Right renal cortex interstitium (tissue), 3 donors: Measurements from ENCODE around the gene CELF1. TPM values are rescaled to one million over a fixed set of nuclear protein-coding genes. Genes with fewer than 3 reads are reported as not detected.

ENCODE experiments used
- DNase-seq, 3 donors: peaks; one replicate each; pipeline ENCODE4 v3.0.0-alpha.2; 2013; ENCODE audit warnings: low read depth in 3 of 3, low spot score in 2 of 3
- polyA plus RNA-seq, 3 donors: library from polyadenylated mRNA; unstranded; fragments of 120-200 nt; gene quantifications; one replicate each; pipeline ENCODE4 v1.2.1, GENCODE V29; 2013; ENCODE audit not compliant: insufficient read length in 3 of 3

Gene CELF1
- polyA plus RNA-seq, 3 donors = 92.7 to 99.4 (median 98.1) TPM

DNA sequence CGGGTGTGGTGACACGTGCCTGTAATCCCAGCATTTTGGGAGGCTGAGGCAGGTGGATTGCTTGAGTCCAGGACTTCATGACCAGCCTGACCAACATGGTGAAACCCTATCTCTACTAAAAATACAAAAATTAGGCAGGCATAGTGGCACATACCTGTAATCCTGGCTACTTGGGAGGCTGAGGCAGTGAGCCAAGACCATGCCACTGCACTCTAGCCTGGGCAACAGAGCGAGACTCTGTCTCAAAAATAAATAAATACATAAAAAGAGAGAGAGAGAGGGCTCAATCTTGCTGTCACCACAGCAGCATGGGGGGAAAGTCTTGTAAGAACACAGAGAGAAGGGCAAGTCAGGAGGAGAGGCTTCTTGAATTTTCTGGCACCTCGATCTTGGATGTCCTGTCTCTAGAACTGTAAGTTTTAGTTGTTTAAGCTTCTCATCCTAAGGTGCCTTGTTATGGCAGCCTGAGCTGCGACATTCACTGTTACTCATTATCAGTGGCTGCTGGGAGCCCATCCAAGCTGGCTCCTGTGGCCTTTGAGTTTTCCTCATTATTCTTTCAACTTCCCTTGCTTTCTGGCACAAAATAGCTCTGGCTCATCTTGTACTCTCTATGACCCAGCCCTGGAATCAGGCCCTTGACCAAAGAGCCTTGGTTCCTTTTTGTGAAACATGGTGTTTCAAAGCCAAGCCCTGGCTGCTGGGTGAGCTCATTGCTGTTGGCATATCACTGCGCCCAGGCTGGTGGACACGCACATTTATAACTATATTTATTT is 118.7 kb downstream of the CELF1 start:
- no peak for DNase-seq

DNA sequence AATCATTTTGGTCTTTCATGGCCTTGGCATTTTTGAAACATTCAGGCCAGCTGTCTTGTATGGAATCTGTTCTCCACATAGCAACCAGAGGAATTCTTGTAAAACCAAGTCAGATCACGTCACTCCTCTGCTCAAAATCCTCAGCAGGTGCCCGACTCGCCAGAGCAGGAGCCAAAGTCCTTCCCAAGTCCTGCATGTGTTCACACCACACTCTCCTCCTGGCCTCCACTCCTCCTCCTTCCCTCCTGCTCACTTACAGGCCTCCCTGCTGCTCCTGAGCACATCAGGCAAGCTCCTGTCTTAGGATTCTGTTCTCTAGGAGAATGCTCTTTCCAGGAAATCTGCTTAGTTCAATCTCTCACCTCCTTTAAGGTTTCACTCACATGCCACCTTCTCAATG is 119.8 kb downstream of the CELF1 start:
- DNase-seq = no peak

DNA sequence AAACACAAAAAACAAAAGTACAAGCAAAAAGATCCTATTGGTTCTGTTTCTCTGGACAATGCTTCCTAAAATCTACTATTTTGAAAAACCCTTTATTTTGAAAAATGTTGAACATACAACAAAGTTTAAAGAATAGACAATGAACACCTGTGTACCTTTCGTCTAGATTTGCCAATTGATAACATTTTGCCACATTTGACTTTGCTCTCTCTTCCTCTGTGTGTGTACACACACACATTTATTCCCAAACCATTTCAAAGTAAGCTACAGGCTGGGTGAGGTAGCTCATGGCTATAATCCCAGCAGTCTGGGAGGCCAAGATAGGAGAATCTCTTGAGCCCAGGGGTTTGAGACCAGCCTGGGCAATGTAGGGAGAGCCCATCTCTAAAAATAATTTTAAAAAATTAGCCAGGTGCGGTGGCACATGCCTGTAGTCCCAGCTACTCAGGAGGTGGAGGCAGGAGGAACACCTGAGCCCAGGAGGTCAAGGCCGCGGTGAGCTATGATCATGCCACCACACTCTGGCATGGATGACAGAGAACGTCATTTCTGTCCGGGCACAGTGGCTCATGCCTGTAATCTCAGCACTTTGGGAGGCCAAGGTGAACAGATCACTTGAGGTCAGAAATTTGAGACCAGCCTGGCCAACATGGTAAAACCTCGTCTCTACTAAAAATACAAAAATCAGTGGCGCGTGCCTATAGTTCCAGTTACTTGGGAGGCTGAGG is 121.4 kb downstream of the CELF1 start:
- no peak for DNase-seq

DNA sequence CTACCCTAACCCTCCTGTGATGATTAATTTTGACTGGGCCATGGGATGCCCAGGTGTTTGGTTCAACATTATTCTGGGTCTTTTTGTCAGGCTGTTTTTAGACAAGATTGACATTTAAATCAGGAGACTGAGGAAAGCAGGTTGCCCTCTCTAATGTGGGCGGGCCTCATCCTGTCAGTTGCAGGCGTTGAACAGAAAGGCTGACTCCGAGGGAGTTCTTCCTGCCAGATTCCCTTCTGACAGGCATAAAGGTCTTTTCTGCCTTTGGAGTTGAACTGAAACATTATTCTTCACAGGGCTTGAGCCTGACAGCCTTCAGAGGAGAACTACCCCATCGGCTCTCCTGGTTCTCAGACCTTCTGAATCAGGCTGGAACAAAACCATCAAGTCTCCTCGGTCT is 122.4 kb downstream of the CELF1 start:
- DNase-seq = no peak

DNA sequence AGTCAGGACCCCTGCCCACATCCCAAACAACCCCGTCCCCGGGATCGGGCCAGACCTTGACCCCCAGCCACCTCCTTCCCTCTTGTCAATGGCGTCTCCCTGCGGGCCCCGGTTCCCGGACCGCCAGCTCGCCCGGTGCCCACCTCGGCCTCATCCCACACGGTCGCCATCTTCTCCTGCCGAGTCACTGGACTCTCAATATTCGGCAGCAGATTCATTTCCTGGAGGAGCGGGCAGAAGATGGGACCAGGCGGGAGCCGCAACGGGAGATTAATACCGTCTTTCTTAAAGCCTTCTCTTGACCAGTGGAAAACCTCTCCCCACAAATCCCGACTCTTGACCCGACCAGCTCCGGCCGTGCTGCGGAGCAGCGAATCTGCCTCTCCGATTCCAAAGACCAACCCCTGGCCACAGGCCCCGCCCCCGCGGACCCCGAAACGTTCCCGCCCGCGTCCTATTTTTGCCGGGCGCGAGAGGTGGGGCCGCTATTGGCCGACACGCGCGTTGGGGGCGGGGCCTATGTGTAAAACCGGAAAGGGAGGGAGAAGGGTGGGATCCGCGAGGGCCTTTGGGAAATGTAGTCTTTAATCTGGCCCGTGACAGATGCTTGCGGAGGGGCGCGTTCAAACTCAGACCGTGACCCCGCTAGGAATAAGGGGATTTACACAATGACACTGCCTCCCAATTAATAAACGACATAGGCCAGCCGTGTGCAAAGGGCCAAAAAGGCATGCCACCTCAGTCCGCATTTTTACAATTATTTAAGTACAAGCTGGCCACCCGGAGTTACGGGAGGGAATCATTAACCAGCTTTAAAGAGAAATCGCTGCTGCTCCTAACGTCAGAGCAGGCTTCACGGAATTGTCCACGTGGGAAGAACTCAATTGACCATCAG is 126.6 kb downstream of the CELF1 start, which contains the start of gene PSMC3:
Gene PSMC3 (minus strand): TSS at position 378 of the 895 bp plus-strand sequence. CDS start 160 bp downstream, at position 218.
- peak; percentile 91 to 96 (median 95) for DNase-seq

DNA sequence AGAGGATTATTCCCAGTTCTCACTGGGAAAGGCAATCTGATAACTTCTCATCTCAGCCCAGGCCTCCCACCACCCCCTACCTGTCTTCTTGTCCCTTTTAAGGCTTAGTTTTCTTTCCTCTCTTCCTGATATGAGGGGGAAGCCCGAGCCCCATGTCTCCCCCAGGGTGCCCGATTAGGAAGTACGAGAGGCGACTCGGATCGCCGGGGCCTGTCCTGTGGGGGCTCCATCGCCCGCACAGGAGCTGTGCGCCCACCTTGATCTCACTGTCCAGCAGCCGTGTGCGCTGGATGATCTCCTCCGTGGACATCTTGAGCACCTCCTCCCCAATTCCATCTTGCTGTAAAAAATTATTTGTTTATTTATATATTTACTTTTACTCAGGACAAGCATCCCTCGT is 127.3 kb downstream of the CELF1 start:
- DNase-seq = no peak

DNA sequence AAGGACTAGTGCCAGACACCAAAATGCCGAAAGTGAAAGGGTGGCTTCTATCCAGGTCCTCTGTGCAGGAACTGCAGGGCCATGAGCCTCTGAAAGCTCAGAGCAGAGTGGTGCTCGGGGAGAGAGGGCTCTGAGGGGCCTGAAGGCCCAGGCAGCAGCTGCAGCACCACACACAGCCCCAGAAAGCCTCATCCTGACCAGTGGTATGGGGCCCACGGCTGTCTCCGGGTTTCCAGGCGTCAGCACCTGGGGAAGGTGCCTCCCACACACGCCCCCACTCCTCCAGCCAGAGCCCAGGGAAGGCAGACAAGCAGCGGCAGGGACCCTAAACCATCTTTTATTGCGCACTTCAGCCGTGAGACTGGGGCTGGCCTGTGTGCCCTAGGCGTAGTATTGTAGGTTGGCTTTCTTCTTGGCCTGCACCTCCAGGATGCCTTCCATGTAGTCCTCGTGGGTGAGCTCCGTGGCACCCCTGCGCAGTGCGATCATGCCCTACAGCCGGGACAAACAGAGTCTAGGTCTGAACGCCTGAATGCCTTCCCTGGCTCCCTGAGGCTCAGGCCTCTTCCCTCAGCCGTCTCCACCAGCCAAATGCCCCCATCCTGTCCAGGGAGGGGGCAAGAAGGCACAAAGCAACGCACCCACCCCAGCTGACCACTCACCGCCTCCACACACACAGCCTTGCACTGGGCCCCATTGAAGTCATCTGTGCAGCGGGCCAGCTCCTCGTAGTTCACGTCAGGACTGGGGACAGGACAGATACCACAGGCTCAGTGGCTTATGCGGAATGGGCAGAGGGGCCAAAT is 134.3 kb downstream of the CELF1 start:
- no peak for DNase-seq

DNA sequence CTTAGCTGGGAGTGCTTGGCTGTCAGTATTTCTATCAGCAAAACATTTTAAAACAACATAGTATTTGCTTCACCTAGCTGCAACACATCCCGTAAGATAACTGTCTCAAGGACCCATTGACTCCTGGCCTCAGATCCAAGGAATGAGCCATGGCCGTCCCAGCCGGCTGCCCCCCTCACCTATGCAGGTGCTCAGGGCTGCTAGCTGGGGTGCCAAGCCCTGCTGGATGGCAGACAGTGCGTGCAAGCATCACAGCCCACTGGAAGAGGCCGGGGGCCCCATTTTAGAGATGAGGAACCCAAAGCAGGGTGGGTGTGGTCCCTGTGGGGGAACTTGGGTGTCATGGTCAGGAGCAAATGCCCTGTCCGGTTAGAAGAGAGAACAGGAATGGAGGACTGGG is 135.2 kb downstream of the CELF1 start:
- no peak for DNase-seq

DNA sequence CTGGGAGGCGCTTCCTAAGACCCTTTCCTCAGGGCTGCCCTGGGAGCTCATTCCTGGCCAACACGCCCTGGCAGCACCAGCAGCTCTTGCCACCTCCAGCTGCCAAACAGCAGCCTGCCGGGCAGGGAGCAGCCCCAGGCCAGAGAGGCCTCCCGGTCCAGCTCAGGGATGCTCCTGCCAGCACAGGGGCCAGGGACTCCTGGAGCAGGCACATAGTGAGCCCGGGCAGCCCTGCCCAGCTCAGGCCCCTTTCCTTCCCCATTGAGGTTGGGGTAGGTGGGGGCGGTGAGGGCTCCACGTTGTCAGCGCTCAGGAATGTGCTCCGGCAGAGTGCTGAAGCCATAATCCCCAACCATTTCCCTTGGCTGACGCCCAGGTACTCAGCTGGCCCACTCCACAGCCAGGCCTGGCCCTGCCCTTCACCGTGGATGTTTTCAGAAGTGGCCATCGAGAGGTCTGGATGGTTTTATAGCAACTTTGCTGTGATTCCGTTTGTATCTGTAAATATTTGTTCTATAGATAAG is 136.9 kb downstream of the CELF1 start:
- DNase-seq = no peak

Other genes starting within 250 kb of the CELF1 start
- under 1 TPM; 0.08 to 0.64 (median 0.18) TPM for gene MYBPC3, start 200.4 kb downstream of the CELF1 start, polyA plus RNA-seq
- 1 to 10 TPM; 2.5 to 3.7 (median 2.9) TPM for gene SPI1, start 174.6 kb downstream of the CELF1 start, polyA plus RNA-seq
- gene SLC39A13, start 144.5 kb downstream of the CELF1 start, polyA plus RNA-seq = 10 to 100 TPM; 37.3 to 45.0 (median 39.8) TPM
- gene PSMC3, start 126.7 kb downstream of the CELF1 start, polyA plus RNA-seq = 100 to 1,000 TPM; 175 to 194 (median 176) TPM
- under 1 TPM in 2 of 3 donors, not detected in 1; 0.13 to 0.14 TPM for gene RAPSN, start 104.0 kb downstream of the CELF1 start, polyA plus RNA-seq
- 10 to 100 TPM; 51.6 to 61.4 (median 55.3) TPM for gene PTPMT1, start 12.5 kb upstream of the CELF1 start, polyA plus RNA-seq
- gene KBTBD4, start 25.8 kb upstream of the CELF1 start, polyA plus RNA-seq = 10 to 100 TPM; 28.4 to 30.0 (median 29.8) TPM
- 100 to 1,000 TPM; 162 to 168 (median 166) TPM for gene NDUFS3, start 25.9 kb upstream of the CELF1 start, polyA plus RNA-seq
- gene FAM180B, start 33.5 kb upstream of the CELF1 start, polyA plus RNA-seq = under 1 TPM in 2 of 3 donors, not detected in 1; 0.19 to 0.40 TPM
- 1 to 10 TPM; 4.5 to 6.3 (median 5.3) TPM for gene C1QTNF4, start 41.3 kb upstream of the CELF1 start, polyA plus RNA-seq
- 100 to 1,000 TPM; 121 to 136 (median 132) TPM for gene MTCH2, start 89.4 kb upstream of the CELF1 start, polyA plus RNA-seq
- gene AGBL2, start 162.2 kb upstream of the CELF1 start, polyA plus RNA-seq = 10 to 100 TPM in 1 of 3 donors, 1 to 10 TPM in 2; 7.1 to 10.6 (median 8.9) TPM
- 100 to 1,000 TPM in 1 of 3 donors, 10 to 100 TPM in 2; 89.9 to 114 (median 95.4) TPM for gene FNBP4, start 214.2 kb upstream of the CELF1 start, polyA plus RNA-seq